A673 (cell line): ENCODE results near the gene KIAA1614. TPM values are rescaled to one million over a fixed set of nuclear protein-coding genes. Genes with fewer than 3 reads are reported as not detected.
"Not testable (repeated sequence)": the region's sequence is repeated elsewhere in the genome, so short reads cannot be mapped to it uniquely, and the experiment has no call there.

Experiments
- BruUV-seq: library from RNA; stranded (reverse); fragments of 400-500 nt; replicated peaks from 2 replicates; lab custom pipeline; 2021; lab: Mats Ljungman, UMichigan
- CTCF ChIA-PET: fragments of 300-600 bp; sonication (Branson Sonifier 250); formaldehyde crosslinking; loops from one replicate; lab custom pipeline; 2022; ENCODE audit warnings: antibody characterized with exemption; lab: Charles Lee
- POLR2A ChIA-PET: fragments of 300-600 bp; sonication (Branson Sonifier 250); formaldehyde crosslinking; loops from one replicate; lab custom pipeline; 2022; ENCODE audit warnings: antibody characterized with exemption; ENCODE audit not compliant: low non-redundant PET; lab: Charles Lee
- DNase-seq: peaks from one replicate; pipeline ENCODE4 v3.0.0-alpha.2; 2015; ENCODE audit warnings: low spot score
- H3K27ac ChIP-seq: fragments of 200-600 bp; sonication (generic); 2 replicates; pipeline ENCODE4 v1.5.1; 2016; ENCODE audit warnings: mixed run types, low read depth, mild to moderate bottlenecking, mixed read lengths, antibody characterized with exemption, low read length; ENCODE audit not compliant: poor library complexity, severe bottlenecking
- H3K27me3 ChIP-seq: fragments of 200-600 bp; sonication (generic); replicated peaks from 2 replicates; pipeline ENCODE4 v1.6.1; 2017; ENCODE audit warnings: mixed run types, low read depth, mild to moderate bottlenecking, mixed read lengths, antibody characterized with exemption, low read length; ENCODE audit not compliant: insufficient read depth, poor library complexity
- H3K36me3 ChIP-seq: fragments of 200-600 bp; sonication (generic); 2 replicates; pipeline ENCODE4 v1.6.1; 2016; ENCODE audit warnings: mixed run types, mild to moderate bottlenecking, mixed read lengths, antibody characterized with exemption, low read length; ENCODE audit not compliant: insufficient read depth, poor library complexity, severe bottlenecking
- H3K4me1 ChIP-seq: fragments of 200-600 bp; sonication (generic); 2 replicates; pipeline ENCODE4 v1.6.1; 2017; ENCODE audit warnings: mixed run types, mild to moderate bottlenecking, mixed read lengths, antibody characterized with exemption, low read length; ENCODE audit not compliant: insufficient read depth, poor library complexity, severe bottlenecking
- H3K4me3 ChIP-seq: fragments of 200-600 bp; sonication (generic); 2 replicates; pipeline ENCODE4 v1.5.1; 2016; ENCODE audit warnings: low read depth, mixed run types, mild to moderate bottlenecking, mixed read lengths, low read length; ENCODE audit not compliant: poor library complexity, severe bottlenecking
- H3K9me3 ChIP-seq: fragments of 200-600 bp; sonication (generic); 2 replicates; pipeline ENCODE4 v1.6.1; 2016; ENCODE audit warnings: mixed run types, low read depth, mild to moderate bottlenecking, mixed read lengths, antibody characterized with exemption, low read length; ENCODE audit not compliant: poor library complexity, severe bottlenecking
- CTCF ChIP-seq: fragments of 300-800, 200-600 bp; sonication (generic); conservative IDR thresholded peaks from 2 replicates; pipeline ENCODE4 v1.5.1; 2017; ENCODE audit warnings: low read depth, mild to moderate bottlenecking, antibody characterized with exemption, low read length, moderate library complexity, mixed read lengths
- EZH2 ChIP-seq: fragments of 200-600 bp; sonication (generic); IDR thresholded peaks from 2 replicates; pipeline ENCODE4 v1.6.1; 2017; ENCODE audit warnings: borderline replicate concordance, low read depth, mild to moderate bottlenecking, mixed read lengths, antibody characterized with exemption, low read length; ENCODE audit not compliant: poor library complexity, severe bottlenecking
- intact Hi-C: fragments of 100-400 bp; cut with micrococcal nuclease; formaldehyde crosslinking; loops from one replicate; pipeline ENCODE4 v1.10.0; 2022; ENCODE audit not compliant: unreplicated experiment
- total RNA-seq: library from RNA; stranded (reverse); gene quantifications from 2 replicates; pipeline ENCODE4 v1.2.3, GENCODE V29; 2021

The KIAA1614 gene
- total RNA-seq, 1 experiment from 2014 or later, result 0.67 TPM

DNA sequence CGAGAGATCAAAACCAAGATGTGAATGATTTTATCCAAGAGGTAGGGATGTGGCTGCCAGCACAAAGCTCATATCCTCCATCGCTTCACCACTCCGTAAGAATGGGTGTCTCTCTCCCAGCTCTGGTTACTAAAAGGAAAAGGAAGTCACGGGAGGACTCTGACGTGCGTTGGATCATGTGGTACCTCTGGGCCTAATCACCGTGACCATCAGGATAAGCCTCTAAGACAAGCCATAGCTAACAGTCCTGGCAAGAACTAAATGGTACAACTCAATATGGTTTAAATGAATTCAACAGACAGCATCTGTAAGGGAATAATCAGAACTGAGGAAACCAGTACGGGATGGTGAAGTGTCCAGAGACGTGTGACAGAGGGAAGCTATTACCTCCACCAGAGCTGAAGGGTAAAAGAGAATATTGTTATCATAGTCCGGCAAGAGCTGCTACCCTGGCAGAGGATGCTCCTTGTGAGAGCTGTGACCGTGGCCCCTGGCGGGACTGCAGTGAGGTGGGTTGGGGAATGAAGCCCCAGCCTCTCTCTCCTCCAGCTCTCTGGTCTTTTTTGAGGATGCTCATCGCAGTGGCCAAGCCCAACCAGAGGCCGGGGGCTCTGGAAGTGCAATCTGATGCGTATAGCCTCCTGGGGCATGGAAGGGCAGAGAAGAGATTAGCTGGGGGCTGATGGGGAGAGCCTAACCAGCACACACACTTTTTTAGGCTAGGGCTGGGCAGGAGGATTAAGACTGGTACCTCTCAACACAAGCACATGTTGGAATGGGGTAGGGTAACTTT, 54.2 kb downstream of the KIAA1614 start:
- ChIA-PET POLR2A (no interaction called here), CTCF (no interaction called here)
- H3K4me1 ChIP-seq, result peaks cover 4% of the 10 kb centered on the region
- no TSS peak for BruUV-seq
- intact Hi-C loops, result no loop called here
- H3K4me3 ChIP-seq, result no peak overlapping the region
- no peaks in the 10 kb centered on the region for H3K9me3 ChIP-seq
- no peaks in the 10 kb centered on the region for H3K27me3 ChIP-seq
- TF ChIP-seq CTCF (no peak), EZH2 (no peak)
- no peak overlapping the region for H3K27ac ChIP-seq
- no peaks in the 10 kb centered on the region for H3K36me3 ChIP-seq
- DNase-seq, result no peak

DNA sequence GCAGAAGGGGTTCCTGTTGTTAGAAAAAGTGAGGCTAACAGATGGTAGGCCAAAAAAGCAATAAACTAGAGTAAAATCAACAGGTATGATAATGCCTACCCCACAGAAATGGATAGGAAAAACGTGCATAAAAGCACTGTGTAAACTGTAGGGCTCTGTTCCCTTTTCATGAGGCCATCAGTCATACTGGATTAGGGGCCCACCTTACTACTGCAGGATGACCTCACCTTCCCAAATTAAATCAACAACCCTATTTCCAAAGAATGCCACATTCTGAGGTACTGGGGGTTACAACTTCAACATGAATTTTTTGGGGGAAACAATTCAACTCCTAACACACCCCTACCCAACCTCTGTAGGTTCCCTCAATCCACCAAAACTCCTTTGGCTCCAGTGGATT, 54.9 kb downstream of the KIAA1614 start:
- Histone ChIP-seq H3K4me3 (no peak overlapping the region), H3K27me3 (no peaks in the 10 kb centered on the region), H3K4me1 (peaks cover 4% of the 10 kb centered on the region), H3K27ac (no peak overlapping the region), H3K9me3 (no peaks in the 10 kb centered on the region), H3K36me3 (peaks cover 3% of the 10 kb centered on the region)
- DNase-seq, result no peak
- POLR2A ChIA-PET, result no interaction called here
- CTCF ChIA-PET, result no interaction called here
- intact Hi-C loops, result no loop called here
- TF ChIP-seq EZH2 (no peak), CTCF (no peak)
- no TSS peak for BruUV-seq

DNA sequence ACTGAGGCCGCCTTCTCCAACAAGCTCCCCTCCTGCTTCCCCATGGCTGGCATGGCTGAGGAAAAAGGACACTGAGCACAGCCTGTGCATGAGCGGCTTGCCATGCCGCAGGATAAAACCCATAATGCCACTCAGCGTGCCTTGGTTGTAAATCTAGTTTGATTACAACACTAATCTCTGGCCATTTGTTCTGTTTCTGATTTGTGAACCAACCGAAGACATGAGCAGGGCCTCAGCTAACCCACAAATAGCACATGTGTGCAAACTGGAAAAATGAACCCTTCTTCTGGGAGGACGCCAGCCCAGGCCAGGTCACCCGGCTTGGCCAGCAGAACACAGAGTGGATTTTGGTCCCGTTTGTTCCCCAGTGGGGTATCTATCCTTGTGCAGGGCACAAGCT, 56.1 kb downstream of the KIAA1614 start:
- POLR2A ChIA-PET, BruUV-seq, H3K4me3 ChIP-seq, H3K9me3 ChIP-seq, H3K27me3 ChIP-seq, H3K27ac ChIP-seq, H3K36me3 ChIP-seq, H3K4me1 ChIP-seq, CTCF ChIA-PET, intact Hi-C loops, DNase-seq: not testable (repeated sequence)

- Histone ChIP-seq H3K4me3 (no peak overlapping the region), H3K36me3 (peaks cover 7% of the 10 kb centered on the region), H3K4me1 (peaks cover 6% of the 10 kb centered on the region), H3K27me3 (no peaks in the 10 kb centered on the region), H3K27ac (no peak overlapping the region), H3K9me3 (no peaks in the 10 kb centered on the region)
- intact Hi-C loops, result no loop called here
- BruUV-seq, result no TSS peak
- ChIA-PET POLR2A (no interaction called here), CTCF (no interaction called here)
- DNase-seq, result no peak
- TF ChIP-seq CTCF, result no peak
- no peak for TF ChIP-seq EZH2
Observed at GRCh38 chr1:180969434-180969833, 56.7 kb downstream of the KIAA1614 start.
